ENCODE measurements around the gene C4orf51.

DNA sequence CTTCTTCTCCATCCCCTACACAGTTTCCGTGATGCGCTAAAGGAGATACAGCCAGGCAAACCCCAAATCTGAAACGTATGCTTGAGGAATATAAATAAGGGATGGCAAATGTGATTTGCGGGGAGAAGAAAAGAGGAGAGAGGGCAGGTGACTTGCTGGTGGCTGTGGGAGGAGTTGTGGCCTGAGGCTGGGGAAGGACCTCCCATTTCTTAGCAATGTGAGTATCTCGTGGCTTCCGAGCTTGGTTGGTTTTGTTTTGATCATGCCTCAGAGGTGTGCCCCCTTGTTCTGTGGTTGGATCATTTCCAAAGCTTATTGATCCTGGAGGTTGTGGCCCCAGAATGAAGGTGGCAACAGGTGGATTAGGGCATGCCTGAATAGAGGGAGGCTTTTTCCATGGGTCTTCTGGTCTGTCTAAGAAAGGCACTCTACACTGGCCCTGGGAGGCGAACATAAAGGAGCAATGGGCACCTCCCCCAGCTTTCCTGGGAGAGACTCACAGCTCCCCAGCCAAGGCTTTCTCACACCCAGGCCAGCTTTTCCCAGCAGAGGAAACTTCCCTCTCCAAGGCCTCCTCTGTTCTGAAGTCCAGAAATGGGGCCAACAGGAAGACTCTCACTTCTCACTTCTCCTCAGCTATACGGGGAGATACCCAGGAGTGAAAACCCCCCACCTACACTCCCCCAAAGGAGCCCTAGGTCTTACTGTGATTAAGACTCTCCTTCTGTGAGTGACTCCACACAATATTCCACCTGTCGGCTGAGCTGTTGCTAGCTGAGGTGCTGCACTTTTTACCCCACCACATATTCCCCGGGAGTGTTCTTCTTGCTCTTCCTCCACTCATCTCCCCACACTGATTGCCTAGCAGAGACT, 40.0 kb downstream of the C4orf51 start:
- TF ChIP-seq, protein P1, sequence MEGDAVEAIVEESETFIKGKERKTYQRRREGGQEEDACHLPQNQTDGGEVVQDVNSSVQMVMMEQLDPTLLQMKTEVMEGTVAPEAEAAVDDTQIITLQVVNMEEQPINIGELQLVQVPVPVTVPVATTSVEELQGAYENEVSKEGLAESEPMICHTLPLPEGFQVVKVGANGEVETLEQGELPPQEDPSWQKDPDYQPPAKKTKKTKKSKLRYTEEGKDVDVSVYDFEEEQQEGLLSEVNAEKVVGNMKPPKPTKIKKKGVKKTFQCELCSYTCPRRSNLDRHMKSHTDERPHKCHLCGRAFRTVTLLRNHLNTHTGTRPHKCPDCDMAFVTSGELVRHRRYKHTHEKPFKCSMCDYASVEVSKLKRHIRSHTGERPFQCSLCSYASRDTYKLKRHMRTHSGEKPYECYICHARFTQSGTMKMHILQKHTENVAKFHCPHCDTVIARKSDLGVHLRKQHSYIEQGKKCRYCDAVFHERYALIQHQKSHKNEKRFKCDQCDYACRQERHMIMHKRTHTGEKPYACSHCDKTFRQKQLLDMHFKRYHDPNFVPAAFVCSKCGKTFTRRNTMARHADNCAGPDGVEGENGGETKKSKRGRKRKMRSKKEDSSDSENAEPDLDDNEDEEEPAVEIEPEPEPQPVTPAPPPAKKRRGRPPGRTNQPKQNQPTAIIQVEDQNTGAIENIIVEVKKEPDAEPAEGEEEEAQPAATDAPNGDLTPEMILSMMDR (IDR thresholded peaks at IDR 0.05), result no peak
- no peak for TF ChIP-seq POLR2A (IDR thresholded peaks at IDR 0.05)

Data from uterus (tissue), 2 donors.